NB4 (cell line): Measurements from ENCODE around the gene RSU1.

ENCODE experiments used
- MYC ChIP-seq: IDR thresholded peaks from 2 replicates; pipeline ENCODE4 v1.6.1; 2011; ENCODE audit warnings: low read depth, low read length
- POLR2A ChIP-seq: IDR thresholded peaks from 2 replicates; pipeline ENCODE4 v1.6.1; 2011; ENCODE audit warnings: mild to moderate bottlenecking; ENCODE audit not compliant: insufficient read length; ENCODE audit errors: extremely low read depth
- TF ChIP-seq, protein P1 (sequence below): IDR thresholded peaks from one replicate; pipeline ENCODE4 v1.5.1; 2012; ENCODE audit warnings: low read depth, low read length
- TF ChIP-seq, protein P2 (sequence below): IDR thresholded peaks from 2 replicates; pipeline ENCODE4 v1.6.1; 2011; ENCODE audit warnings: low read depth, low read length

- TF ChIP-seq, protein P1, sequence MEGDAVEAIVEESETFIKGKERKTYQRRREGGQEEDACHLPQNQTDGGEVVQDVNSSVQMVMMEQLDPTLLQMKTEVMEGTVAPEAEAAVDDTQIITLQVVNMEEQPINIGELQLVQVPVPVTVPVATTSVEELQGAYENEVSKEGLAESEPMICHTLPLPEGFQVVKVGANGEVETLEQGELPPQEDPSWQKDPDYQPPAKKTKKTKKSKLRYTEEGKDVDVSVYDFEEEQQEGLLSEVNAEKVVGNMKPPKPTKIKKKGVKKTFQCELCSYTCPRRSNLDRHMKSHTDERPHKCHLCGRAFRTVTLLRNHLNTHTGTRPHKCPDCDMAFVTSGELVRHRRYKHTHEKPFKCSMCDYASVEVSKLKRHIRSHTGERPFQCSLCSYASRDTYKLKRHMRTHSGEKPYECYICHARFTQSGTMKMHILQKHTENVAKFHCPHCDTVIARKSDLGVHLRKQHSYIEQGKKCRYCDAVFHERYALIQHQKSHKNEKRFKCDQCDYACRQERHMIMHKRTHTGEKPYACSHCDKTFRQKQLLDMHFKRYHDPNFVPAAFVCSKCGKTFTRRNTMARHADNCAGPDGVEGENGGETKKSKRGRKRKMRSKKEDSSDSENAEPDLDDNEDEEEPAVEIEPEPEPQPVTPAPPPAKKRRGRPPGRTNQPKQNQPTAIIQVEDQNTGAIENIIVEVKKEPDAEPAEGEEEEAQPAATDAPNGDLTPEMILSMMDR, result no peak
- no peak for TF ChIP-seq POLR2A
- no peak for TF ChIP-seq MYC
- TF ChIP-seq, protein P2, sequence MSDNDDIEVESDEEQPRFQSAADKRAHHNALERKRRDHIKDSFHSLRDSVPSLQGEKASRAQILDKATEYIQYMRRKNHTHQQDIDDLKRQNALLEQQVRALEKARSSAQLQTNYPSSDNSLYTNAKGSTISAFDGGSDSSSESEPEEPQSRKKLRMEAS, result no peak
Measured at GRCh38 chr10:16788125-16788524, 29.1 kb downstream of the RSU1 start.
